GM23338 (cell line): ENCODE results near the gene INPP5D. TPM values are rescaled to one million over a fixed set of nuclear protein-coding genes. Genes with fewer than 3 reads are reported as not detected.

ENCODE experiments used
- ATAC-seq: fragments of 200-7000 bp; cut with Tn5 transposase; 3 replicates; pipeline ENCODE4 v1.9.1; 2020
- DNase-seq: peaks from one replicate; pipeline ENCODE4 v3.0.0-alpha.2; 2015; ENCODE audit warnings: low spot score
- H2AFZ ChIP-seq: fragments of 200-600 bp; sonication (generic); 2 replicates; pipeline ENCODE4 v1.8.0; 2016; ENCODE audit warnings: antibody characterized with exemption, mild to moderate bottlenecking, moderate library complexity
- H3F3A ChIP-seq: fragments of 200-600 bp; sonication (generic); replicated peaks from 2 replicates; pipeline ENCODE4 v1.8.0; 2017; ENCODE audit warnings: antibody characterized with exemption, mixed run types, low read depth
- H3K27ac ChIP-seq: fragments of 200-600 bp; sonication (generic); 2 replicates; pipeline ENCODE4 v1.6.1; 2016; ENCODE audit warnings: low read depth
- H3K27me3 ChIP-seq: fragments of 200-600 bp; sonication (generic); 2 replicates; pipeline ENCODE4 v1.8.0; 2016; ENCODE audit warnings: mild to moderate bottlenecking, mixed run types, moderate library complexity; ENCODE audit not compliant: insufficient read depth
- H3K36me3 ChIP-seq: fragments of 200-600 bp; sonication (generic); 2 replicates; pipeline ENCODE4 v1.8.0; 2016; ENCODE audit warnings: mild to moderate bottlenecking; ENCODE audit not compliant: insufficient read depth
- H3K4me1 ChIP-seq: fragments of 200-600 bp; sonication (generic); 2 replicates; pipeline ENCODE4 v1.8.0; 2016; ENCODE audit warnings: mild to moderate bottlenecking, moderate library complexity; ENCODE audit not compliant: insufficient read depth
- H3K4me2 ChIP-seq: fragments of 200-600 bp; sonication (generic); 2 replicates; pipeline ENCODE4 v1.7.1; 2017; ENCODE audit warnings: mixed run types
- H3K4me3 ChIP-seq: fragments of 200-600 bp; sonication (generic); 2 replicates; pipeline ENCODE4 v1.6.1; 2016; ENCODE audit warnings: mixed run types
- H3K79me2 ChIP-seq: fragments of 200-600 bp; sonication (generic); replicated peaks from 2 replicates; pipeline ENCODE4 v1.8.0; 2017; ENCODE audit warnings: mild to moderate bottlenecking; ENCODE audit not compliant: insufficient read depth
- H3K9me2 ChIP-seq: fragments of 200-600 bp; sonication (generic); 2 replicates; pipeline ENCODE4 v1.8.0; 2017; ENCODE audit not compliant: insufficient read depth
- H4K20me1 ChIP-seq: fragments of 200-600 bp; sonication (generic); replicated peaks from 2 replicates; pipeline ENCODE4 v1.8.0; 2017; ENCODE audit warnings: mild to moderate bottlenecking; ENCODE audit not compliant: insufficient read depth
- H3K27ac Mint-ChIP-seq: 2 replicates; pipeline ENCODE4 v1.8.0; 2020; ENCODE audit warnings: inconsistent platforms, mild to moderate bottlenecking, moderate library complexity, mixed read lengths
- H3K27me3 Mint-ChIP-seq: 3 replicates; pipeline ENCODE4 v1.8.0; 2022; ENCODE audit warnings: low read depth, mild to moderate bottlenecking, moderate library complexity, mixed read lengths, inconsistent platforms; ENCODE audit not compliant: insufficient read depth, poor library complexity
- H3K36me3 Mint-ChIP-seq: 3 replicates; pipeline ENCODE4 v1.8.0; 2021; ENCODE audit warnings: low read depth, mild to moderate bottlenecking, inconsistent platforms, moderate library complexity, mixed read lengths
- H3K4me1 Mint-ChIP-seq: 3 replicates; pipeline ENCODE4 v1.8.0; 2020; ENCODE audit warnings: mild to moderate bottlenecking, inconsistent platforms, mixed read lengths
- H3K4me3 Mint-ChIP-seq: 3 replicates; pipeline ENCODE4 v1.8.0; 2021; ENCODE audit warnings: moderate library complexity, mild to moderate bottlenecking, inconsistent platforms, mixed read lengths
- H3K9me3 Mint-ChIP-seq: 3 replicates; pipeline ENCODE4 v1.8.0; 2020; ENCODE audit warnings: moderate library complexity, mild to moderate bottlenecking, inconsistent platforms, mixed read lengths
- CREB1 ChIP-seq: fragments of 250-450 bp; sonication (Bioruptor Pico); IDR thresholded peaks from 2 replicates; pipeline ENCODE4 v1.5.0; 2020; ENCODE audit warnings: low read depth, mild to moderate bottlenecking, moderate library complexity
- ETS1 ChIP-seq: IDR thresholded peaks from 2 replicates; pipeline ENCODE4 v1.6.1; 2016; ENCODE audit warnings: antibody characterized with exemption
- EZH2 ChIP-seq: fragments of 200-600 bp; sonication (generic); IDR thresholded peaks from one replicate; pipeline ENCODE4 v1.8.0; 2017; ENCODE audit warnings: antibody characterized with exemption, mild to moderate bottlenecking, low read depth; ENCODE audit not compliant: unreplicated experiment
- EZH2phosphoT487 ChIP-seq: fragments of 200-600 bp; sonication (generic); IDR thresholded peaks from one replicate; pipeline ENCODE4 v1.8.1; 2018; ENCODE audit warnings: antibody characterized with exemption; ENCODE audit not compliant: unreplicated experiment
- JUNB ChIP-seq: IDR thresholded peaks from one replicate; pipeline ENCODE4 v1.6.1; 2016; ENCODE audit warnings: antibody characterized with exemption; ENCODE audit not compliant: unreplicated experiment
- NANOG ChIP-seq: IDR thresholded peaks from 2 replicates; pipeline ENCODE4 v1.6.1; 2016; ENCODE audit warnings: antibody characterized with exemption, borderline replicate concordance
- POLR2AphosphoS5 ChIP-seq: IDR thresholded peaks from 2 replicates; pipeline ENCODE4 v1.6.1; 2016; ENCODE audit warnings: antibody characterized with exemption, low read depth
- ZNF114 ChIP-seq: fragments of 250-450 bp; sonication (Bioruptor Pico); IDR thresholded peaks from 2 replicates; pipeline ENCODE4 v1.5.0; 2020; ENCODE audit warnings: mild to moderate bottlenecking, moderate library complexity
- ZNF331 ChIP-seq: fragments of 250-450 bp; sonication (Bioruptor Pico); IDR thresholded peaks from 2 replicates; pipeline ENCODE4 v1.5.0; 2020; ENCODE audit warnings: low read depth, mild to moderate bottlenecking, moderate library complexity
- ZNF462 ChIP-seq: fragments of 250-450 bp; sonication (Bioruptor Pico); IDR thresholded peaks from 2 replicates; pipeline ENCODE4 v1.5.0; 2020; ENCODE audit warnings: mild to moderate bottlenecking, moderate library complexity
- polyA plus RNA-seq: library from polyadenylated mRNA; unstranded; fragments of >200 nt; fragmentation: Nextera tagmentation; extraction: Ambion mirVana; gene quantifications from 2 replicates; pipeline ENCODE4 v1.2.1, GENCODE V29; 2016
- total RNA-seq: library from RNA; depleted of rRNA; stranded (reverse); fragments of >200 nt; shearing (Covaris generic); gene quantifications from 2 replicates; pipeline ENCODE4 v1.2.3, GENCODE V29; 2014

Gene INPP5D
- total and polyA plus RNA-seq, 2 experiments from 2014 or later: 6.6 to 8.3 TPM

- TF ChIP-seq ZNF462 (CRISPR knock-in tag): no peak
- no peak for TF ChIP-seq JUNB
Measured at GRCh38 chr2:233168919-233169318, 108.8 kb downstream of the INPP5D start (continued).

GRCh38 chr2:233171344-233171743, 111.2 kb downstream of the INPP5D start:
- Mint-ChIP-seq H3K27ac (no peak overlapping the region), H3K4me3 (no peak overlapping the region), H3K4me1 (peaks cover 11% of the 10 kb centered on the region), H3K36me3 (peaks cover 18% of the 10 kb centered on the region), H3K9me3 (no peaks in the 10 kb centered on the region), H3K27me3 (peaks cover 6% of the 10 kb centered on the region)
- Histone ChIP-seq H3K36me3 (no peaks in the 10 kb centered on the region), H4K20me1 (no peaks in the 10 kb centered on the region), H3K27ac (no peak overlapping the region), H3K27me3 (no peaks in the 10 kb centered on the region), H3K4me1 (peaks cover 16% of the 10 kb centered on the region), H3K4me3 (no peak overlapping the region), H3F3A (no peaks in the 10 kb centered on the region), H3K9me2 (0 out of 2 replicates have a peak, but pooled peaks cover 5% of the 10 kb centered on the region), H3K4me2 (no peak overlapping the region), H2AFZ (no peak overlapping the region), H3K79me2 (no peaks in the 10 kb centered on the region)
- no peak for ATAC-seq
- no peak for DNase-seq
- TF ChIP-seq POLR2AphosphoS5 (no peak), ZNF462 (CRISPR knock-in tag) (no peak), ZNF114 (CRISPR knock-in tag) (no peak), ETS1 (no peak), NANOG (no peak), EZH2 (no peak), CREB1 (no peak), ZNF331 (no peak), EZH2phosphoT487 (no peak), JUNB (no peak)
